Femur (tissue), 1 donor: ENCODE data around the gene OGFR.

ENCODE experiments used
- DNase-seq: peaks from one replicate; pipeline ENCODE4 v3.0.0-alpha.2; 2017

OGFR gene

DNA sequence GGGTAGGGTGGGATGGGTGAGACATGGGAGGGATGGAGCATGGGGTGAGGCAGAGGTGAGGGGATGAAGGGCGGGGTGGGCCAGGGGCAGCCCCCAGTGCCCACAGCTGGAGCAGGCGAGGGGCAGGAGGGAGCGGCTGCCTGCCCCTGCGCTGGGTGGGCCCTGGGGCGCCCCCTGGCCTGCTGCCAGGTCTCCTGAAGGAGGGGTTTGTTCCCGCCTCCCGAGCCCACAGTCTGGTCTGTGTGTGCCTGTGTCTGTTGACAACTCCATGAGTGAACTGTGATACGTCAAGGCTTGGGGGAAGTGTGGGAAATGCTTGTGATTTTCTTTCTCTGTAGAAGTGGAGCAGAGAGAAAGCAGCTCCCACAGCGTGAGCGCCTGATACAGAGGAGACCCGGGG lies 19.2 kb upstream of the OGFR start:
- DNase-seq, result no peak

DNA sequence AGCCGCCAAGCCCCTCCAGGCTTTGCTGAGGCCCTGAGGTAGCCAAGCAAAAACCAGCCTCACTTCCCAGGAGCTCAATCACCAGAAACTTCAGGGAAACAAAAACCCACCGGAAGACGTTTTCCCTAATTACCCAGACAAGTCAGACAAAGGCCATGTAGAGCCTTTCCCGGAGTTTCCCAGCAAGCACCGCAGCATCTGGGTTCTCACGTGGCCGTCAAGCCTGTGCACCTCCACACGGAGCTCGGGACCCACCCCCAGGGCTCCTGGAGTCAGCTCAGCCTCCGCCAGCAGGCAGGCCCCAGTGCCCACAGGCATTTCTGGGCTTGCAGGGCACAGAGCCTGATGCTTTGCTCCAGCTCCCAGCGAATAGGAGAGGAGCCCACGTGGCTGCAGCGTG lies 18.5 kb upstream of the OGFR start:
- DNase-seq, result no peak

DNA sequence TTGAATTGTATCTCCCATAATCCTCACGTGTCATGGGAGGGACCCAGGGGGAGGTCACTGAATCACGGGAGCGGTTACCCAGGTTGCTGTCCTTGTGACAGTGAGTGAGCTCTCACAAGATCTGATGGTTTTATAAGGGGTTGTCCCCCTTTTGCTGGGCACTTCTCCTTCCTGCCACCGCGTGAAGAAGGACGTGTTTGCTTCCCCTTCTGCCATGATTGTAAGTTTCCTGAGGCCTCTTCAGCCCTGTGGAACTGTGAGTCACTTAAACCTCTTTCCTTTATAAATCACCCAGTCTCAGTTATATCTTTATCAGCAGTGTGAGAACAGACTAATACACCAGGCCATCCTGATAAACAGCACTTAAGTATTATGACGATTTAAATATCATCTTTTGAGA lies 17.3 kb upstream of the OGFR start:
- no peak for DNase-seq

DNA sequence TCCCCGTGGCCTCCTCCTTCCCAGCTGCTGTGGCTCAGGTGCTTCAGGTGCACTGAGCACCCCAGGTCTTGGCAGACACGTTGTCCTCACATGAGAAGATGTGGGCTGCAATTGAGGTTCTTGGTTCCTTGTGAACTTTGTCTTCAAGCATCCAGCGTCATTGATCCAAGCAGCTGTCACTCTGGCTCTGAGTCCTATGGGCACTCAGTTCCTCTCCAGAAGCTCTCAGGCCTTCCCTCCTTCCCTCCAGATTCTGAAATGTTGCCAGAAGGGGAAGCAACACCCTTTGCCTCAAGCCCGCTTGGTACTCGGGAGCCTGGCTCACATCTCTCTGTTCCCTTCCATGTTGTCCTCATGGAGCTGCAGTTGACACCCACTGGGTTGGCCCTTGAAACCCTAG lies 16.8 kb upstream of the OGFR start:
- no peak for DNase-seq

DNA sequence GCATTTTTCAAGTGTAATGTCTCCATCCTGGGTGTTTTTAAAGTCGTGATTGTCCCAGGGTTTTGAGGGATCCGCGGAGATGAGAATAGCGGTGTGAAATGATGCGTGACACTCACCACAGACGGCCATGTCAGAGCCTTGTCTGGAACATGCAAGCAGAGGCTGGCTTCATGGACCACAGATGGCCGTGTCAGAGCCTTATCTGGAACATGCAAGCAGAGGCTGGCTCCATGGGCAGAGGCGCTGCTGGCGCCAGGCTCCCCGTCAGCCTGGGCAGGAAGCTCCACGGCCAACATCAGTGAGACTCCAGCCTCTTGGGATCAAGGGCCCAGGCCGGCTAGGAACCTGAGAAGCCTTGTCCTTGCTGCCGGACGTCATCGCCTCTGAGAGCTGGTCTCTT lies 16.0 kb upstream of the OGFR start:
- DNase-seq, result no peak

DNA sequence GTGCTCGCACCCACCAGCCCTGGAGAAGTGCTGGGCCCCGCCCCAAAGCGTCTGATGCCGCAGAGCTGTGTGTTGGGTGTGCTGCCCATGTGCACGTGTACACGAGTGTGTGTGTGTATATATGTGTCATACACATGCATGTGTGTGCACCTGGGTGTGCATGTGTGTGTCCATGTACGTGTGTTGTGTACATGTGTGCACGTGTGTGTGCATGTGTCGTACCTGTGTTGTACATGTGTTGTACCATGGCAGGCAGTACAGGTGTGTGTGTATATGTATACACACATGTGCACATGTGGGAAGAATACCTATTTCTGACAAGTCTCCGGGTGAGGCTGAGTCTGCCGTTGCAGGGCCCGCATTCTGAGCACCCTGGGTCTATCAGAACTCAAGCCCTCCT lies 14.6 kb upstream of the OGFR start:
- no peak for DNase-seq

DNA sequence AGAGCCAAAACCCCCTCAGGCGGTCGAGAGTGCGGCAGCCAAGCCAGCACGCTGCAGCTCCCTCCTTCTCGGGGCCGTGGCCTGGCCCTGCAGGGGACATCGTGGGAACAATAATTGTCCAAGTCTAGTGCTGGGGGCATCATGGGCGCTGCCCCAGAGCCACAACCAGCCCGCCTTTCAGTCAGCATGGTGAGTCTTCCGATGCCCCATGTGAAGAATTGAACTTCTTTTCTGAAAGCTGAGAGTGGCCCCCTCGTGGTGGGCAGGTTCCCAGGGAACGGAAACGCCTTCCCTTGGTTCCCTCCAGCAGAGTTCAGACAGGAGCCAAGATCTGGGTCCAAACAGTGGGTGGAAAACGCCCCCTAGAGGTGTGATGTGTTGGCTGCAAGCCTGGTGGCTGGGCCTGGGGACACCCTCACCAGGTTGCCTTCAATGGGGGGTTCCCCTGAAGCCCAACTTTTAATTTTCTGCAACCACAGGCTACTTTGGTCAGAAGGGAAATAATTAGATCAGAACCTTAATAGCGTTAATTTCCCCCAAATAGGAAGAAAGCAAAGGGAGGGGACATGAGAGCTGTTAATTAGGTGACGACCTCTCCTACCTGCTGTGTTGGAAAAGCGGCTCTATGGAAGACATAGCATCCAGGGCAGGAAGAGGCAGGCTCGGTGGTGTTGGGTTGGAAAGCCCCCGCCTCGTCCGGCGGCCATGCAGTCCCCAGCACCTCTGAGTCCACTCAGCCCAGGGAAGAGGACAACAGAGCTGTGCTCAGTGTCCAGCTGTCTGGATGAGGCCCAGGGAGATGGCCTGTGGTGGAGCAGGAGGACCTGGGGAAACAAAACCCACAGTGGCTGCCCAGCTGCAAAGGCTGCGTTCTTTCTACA lies 13.1 kb upstream of the OGFR start:
- DNase-seq, result peak; percentile 92

DNA sequence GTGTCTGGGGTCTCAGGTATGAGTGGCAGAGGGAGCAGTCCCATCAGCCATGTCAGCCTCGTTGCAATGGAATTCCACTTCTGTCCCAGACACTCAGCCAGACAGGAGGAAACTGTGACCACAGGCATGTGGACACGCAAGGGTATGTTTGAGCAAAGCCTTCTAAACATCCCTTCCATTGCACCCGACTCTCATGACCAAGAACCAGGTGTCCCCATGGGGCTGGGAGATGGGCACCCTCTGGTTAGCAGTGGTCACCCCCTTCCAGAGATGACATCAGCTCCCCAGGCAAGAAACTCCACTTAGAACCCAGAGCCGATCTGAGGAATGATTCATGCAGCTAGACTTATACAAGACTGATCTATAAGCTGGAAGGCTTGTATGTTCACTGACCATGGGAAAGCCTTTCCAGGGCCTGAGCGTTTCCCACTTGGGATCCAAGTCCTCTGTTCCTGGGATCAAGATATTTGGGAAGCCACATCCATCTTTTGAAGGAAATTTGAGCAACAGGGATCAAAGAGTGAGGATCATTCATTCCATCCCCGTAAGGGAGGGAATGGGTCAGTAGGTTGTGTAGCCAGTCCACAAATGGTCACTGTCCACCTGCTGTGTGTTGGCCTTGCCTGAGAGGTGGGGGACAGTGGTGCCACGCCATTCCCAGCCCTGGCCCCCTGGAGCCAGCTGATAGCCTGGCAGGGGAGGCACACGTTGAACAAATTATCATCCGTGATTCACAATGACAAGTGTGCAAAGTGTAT lies 12.3 kb upstream of the OGFR start:
- no peak for DNase-seq

DNA sequence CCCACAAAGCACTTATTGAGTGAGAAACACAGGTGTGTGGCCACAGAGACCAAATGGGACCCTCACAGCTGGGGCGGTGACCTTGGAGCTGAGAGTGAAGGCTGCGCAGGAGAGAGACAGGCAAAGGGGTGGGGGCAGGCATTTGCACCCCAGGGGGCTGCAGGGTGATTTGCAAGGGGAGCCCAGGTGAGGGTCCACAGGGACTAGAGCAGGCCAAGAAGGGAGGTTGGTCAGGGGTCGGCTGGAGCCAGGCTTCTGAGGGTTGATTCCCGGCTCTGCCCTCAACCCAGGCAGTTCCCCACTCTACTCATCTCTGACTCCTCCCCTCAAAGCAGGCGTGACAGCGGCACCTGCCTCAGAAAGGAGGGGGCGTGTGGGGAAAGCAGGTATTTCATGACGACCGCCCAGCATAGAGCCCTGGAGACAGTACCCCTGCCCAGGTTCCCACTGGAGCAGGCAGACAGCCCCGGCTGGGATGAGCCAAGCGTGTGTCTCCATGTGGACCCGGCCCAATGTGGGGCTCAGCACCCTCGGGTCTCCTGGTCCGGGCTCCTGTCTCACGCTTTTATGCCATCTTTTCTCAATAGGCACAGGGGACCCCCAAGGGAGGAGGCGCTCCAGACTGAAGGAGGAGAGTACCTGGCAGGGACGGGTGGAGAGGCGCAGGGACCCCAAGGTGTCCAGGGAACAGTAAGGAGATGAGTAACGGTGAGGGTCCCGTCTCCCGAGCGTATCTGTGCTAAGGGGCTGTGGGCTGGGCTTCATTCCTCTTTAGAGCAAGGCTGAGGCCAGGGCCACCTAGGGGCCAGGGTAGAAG lies 11.5 kb upstream of the OGFR start:
- no peak for DNase-seq

DNA sequence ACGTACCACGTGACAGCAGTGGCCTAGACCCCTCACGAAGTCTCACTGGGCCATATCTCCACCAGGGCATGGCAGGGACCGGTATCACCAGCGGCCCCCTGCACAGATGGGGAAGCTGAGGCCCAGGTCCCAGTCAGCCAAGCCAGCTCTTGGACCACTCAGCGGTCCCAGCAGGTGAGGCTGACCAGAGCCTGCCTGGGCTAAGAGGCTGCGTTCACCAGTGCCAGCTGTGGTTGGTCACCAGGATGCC lies 11.0 kb upstream of the OGFR start:
- no peak for DNase-seq

DNA sequence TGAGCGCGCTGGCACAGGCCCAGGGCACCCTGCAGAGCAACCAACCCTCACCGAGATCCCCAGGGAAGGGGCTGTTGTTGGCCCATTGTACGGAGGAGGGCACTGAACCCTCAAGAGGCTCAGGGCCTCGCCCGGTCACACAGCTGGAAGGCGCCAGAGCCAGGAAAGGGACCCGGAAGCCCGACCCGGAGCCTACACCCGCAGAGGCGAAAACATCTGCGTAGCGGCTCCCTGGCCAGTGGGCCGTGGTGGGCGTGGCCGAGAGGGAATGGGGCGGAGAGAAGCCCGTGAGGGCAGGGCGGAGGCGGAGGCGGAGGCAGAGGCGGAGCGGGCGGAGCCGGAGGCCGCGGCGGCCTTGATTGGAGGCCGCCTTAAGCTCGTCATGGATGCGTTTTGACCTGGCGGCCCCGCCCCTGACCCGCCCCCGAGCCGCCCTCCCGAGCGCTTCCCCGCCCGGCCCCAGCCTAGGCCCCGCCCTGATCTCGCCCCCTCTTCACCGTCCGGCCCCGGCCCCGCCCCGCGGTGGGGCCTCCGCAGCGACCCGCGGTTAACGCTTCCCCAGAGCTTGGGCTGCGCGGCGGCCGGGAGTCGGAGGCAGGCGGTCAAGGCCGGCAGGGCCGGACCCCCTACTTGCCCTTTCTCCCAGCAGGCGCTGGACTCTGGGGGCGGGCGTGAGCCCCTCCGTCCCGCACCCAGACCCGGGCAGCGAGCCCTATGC lies 10.5 kb upstream of the OGFR start:
- DNase-seq, result peak; percentile 97

DNA sequence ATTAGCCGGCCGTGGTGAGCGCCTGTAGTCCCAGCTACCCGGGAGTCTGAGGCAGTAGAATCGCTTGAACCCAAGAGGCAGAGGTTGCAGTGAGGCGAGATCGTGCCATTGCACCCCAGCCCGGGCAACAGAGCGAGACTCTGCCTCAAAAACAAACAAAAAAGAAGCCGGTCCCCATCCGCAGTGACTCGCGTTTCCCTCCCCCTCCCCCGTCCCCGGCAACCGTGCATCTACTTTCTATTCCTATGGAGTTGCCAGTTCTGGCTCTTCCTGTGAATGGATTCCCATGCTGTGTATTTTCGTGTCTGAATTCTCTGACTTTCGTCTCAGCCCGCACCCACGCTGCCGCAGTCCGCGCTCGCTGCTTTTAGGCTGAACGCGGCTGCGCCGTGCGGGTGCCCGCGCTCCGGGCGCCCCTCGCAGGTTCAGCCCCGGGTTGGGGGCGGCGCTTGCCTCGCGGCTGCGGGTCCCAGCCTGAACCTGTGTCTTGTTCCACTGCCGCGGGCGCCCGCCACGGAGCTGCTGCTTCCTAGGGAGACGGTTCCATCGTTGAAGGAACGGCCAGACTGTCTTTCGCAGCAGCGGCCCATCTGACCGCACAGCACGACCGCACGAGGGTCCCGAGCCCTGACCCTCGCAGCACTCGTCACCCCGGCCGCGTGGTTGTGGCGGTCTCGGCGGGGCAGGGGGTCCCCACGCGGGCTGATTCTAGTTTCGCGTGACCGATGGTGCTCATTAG lies 9.4 kb upstream of the OGFR start:
- DNase-seq, result no peak

DNA sequence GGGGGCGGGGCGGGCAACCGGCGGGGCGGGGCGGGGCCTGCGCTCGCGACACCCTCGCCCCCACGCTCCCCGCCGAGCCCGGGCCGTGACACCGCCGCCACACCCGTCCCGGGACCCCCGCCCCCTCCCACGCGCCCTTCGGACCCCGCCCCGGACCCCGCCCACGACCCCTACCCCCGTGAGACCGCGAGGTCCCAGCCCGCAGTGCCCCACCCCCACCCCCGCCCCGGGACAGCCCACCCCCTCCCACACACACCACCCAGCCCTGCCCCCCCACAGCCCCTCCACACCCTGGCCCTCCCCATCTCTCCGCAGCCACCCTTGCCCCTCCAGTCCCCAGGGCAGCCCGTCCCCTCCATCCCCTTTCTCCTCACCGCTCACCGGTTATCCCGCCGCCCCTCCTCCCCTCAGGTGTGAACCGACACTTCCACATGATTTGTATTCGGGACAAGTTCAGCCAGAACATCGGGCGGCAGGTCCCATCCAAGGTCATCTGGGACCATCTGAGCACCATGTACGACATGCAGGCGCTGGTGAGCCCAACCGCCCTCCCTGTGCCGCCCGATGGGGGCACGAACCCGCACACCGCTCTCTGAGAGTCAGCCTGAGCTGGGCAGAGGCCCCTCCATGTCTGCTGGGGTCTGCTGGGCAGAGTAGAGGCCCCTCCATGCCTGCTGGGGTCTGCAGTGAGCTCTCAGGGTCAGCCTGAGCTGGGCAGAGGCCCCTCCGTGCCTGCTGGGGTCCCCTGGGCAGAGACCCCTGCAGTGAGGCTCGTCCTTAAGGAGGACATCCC lies 7.7 kb upstream of the OGFR start:
- DNase-seq, result no peak

DNA sequence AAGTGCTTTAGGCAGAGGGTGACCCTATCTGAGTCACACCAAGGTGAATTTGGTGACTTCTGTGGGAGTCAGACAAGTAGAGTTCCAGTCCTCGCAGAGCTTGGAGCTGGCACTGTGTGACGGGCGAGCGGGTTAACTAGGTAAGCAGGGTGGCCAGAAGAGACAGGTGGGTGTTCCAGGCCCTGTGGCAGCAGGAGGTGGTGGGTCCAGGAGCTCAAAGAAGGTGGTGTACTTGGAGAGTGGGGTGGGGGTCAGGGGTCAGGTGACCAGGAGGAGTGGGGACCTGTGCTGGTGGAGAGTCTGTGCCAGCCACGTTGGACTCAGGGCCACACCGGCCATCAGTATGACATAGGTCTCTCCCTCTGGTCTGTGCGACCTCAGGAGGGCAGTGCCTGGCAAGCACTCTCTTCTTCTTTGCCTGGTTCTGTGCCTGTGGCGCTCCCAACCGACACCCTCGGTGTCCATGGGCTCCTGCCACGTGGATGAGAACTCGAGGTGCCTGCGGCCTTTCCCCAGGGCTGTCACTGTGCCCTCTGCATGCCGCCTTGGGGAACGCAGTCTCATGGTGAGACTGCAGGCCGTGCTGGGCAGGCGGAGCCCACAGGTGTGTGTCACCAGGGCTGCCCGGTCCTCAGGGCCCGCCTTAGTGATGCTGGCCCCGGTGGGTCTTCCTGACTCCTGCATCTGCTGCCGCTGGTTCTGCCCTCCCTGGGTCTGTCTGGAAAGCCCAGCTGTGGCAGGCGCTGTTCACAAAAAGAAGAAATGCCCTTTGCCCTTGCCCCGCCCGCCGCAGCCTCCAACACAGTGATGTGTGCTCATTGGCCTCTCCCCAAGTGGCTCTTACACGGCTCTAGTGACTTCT lies 6.7 kb upstream of the OGFR start:
- no peak for DNase-seq

DNA sequence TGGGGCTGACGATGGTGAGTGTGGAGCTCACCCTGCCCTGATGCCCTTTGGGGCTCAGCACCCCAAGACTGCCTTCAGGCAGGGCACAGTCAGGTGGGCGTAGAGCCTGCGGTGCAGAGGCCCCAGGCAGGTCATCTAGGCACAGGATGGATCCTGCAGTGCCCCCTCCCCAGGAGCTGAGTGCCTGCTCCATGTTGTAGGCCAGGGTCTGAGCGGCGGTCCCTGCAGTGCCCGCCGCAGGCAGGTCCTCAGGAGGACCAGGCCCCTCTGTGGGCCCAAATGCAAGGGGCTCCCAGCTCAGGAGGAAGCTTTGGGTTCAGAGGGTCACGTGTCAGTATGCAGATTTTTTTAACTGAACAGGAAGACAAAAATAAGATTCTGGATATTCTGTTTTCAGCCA lies 5.6 kb upstream of the OGFR start:
- no peak for DNase-seq

DNA sequence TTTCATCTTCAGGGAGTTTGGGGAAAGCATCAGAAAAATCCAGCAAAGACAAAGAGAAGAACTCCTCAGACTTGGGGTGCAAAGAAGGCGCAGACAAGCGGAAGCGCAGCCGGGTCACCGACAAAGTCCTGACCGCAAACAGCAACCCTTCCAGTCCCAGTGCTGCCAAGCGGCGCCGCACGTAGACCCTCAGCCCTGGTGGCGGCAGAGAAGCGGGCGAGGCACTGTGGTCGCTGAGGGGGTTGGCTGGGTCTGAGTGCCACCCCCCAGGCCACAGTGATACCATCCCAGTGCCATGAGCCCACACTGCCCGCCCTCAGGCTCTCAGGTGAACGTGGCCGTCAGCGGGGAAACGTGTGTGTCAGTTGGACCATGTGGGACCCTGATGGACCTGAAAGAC lies 5.2 kb upstream of the OGFR start:
- no peak for DNase-seq

DNA sequence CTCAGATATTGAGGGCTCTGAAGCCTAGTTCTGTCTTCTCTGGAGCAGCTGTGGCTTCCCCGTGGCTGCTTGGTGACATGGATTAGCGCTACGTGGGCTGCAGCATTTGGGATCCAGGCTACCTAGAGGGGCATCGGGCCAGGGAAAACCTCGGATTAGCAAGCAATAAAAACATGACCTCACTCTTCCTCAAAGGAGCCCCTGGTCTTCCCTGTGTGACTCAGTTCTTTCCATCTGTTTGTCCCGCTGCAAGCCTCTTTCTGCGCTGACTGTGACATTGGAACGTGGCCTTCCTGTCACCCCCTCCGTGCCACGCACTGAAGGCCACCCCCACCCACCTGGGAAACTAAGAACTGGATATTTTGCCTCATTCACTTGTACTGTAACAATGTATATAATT lies 4.8 kb upstream of the OGFR start:
- no peak for DNase-seq

DNA sequence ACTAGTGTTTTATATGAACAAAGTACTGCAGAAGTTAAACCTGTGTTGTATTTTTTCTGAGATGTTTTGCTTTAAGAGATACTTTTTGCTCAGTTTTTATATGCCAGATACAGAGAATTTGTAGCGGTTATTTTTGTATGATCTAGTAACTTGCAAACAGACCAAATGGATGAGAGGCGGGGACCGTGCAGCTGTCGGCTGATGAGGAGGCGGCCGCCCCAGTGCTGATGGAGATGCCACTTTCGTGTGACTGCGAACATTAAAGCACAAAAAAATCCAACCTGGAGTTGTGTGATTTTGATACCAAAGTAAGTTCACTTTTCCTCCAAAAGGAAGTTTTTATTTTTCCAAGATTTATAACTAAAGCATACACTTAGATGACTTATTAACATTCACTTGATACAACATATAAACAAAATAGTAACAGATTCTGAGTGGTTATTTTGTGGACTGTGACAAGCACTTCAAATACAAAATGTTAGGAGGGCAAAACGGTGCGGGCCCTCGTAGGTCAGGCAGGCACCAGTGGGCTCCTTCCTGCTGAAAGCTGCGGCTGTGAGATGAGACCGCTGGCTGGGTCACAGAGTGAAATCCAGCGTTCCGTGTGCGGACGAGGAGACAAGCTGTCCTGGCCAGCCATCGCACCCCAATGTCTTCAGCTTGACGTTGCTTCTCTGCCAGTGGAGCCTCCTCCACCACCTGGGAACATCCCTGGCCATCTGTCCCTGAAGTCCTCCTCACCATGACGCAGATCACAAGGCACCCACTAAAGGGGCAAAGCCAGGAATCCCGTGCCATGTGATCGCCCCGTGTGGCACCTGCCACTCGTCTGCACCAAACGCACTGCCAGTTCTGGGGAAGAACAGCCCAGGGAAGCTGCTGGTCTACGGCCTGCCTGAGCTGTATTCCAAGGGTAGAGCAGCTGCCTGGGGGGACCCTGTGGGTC lies 4.0 kb upstream of the OGFR start:
- DNase-seq, result no peak

DNA sequence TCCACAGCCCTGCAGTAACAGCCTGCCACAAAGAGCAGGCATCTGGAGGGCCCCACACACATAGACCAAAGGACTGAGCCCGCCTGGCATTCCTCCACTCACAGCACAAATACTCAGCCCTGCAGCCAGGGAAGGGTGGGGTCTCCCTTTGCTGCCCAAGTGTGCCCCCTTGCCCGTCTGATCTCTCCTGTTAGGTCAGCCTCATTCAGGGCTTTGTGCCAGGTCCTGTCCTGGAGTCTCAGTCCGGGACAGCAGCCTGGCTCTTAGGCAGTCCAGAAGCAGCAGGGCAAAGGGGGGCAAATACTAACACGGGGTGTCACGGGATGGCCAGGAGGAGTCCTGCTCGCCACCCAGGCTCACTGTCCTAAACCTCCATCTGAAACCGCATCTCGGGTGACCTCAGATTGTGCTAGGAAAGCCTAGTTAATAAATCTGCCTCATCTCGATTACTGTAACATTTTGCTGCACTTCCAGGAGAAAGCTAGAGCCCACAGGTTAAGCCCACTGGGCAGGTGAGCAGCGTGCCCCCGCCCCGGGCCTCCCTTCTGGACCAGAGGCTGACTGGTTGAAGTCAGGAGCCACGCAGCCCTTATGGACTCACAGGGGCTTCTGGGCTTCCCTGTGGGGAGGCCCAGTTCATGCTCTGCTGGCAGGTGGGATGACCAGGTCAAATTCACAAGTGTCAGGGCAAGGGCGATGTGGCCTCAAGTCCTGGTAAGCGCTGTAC lies 3.2 kb upstream of the OGFR start:
- no peak for DNase-seq
